ENCODE measurements around the gene MRPL49.

The MRPL49 gene

DNA sequence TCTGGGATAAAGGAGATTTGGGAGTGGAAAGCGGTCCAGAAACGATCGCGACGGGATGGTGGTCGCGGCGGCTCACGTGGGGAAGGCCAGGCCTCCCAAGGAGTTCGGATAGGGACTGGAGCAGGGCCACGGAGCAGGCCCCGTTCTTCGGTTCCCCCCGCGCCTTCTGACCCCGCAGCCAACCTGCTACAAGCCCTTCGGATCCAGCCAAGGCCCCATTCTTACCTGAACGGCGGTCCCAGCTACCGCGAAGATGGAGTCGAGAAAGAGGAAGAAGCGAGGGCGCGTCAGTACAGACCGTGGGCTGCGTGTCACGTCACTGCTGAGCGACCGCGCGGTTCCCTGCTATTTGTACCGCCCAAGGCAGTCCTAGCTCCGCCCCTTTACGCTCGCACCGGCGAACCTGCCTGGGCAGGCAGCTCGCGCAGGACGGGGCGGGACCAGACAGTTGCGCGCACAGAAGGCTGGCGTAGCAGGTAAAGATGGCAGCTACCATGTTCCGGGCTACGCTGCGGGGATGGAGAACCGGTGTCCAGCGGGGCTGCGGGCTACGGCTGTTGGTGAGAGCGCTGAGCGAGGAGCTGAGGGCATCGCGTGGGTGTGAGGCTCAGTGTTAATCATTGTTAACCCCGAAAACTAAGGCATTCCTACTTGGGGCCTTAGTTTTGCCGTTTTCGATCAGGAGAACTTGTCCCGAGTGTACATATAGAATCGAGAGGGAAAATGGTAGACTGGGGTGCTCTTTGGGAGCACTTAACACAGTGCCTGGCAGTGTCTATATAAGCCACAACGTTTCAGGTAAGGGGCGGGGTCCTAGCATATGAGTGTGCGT is at the start of gene MRPL49, which contains the start of gene FAU:
Gene MRPL49, plus strand, starts transcription at position 457 of the 832 bp plus-strand sequence. Its CDS starts 26 bp downstream, at position 483.
Gene FAU, minus strand, starts transcription at position 270 of the 832 bp plus-strand sequence. CDS start 321 bp downstream, outside the sequence.
- DNase-seq (ENCODE audit: low read depth in 3 of 3), result peak; percentile 92 to 98 (median 97)

DNA sequence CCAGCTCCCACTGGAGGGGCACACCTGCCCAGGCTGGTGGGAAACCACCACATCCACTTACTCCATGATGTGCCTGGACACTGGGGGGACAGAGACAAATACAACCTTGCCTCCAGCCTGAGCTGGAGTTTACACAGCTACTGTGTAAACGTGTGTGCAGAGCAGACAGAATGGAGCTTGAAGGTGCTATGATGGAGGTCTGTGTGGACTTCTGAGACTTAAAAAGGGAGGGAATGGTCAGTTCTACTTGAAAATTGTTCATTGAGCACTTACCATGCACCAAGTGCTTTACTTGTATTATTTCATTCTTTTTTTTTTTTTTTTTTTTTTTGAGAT is 49.5 kb upstream of the MRPL49 start:
- no peak for DNase-seq (ENCODE audit: low read depth in 3 of 3)

DNA sequence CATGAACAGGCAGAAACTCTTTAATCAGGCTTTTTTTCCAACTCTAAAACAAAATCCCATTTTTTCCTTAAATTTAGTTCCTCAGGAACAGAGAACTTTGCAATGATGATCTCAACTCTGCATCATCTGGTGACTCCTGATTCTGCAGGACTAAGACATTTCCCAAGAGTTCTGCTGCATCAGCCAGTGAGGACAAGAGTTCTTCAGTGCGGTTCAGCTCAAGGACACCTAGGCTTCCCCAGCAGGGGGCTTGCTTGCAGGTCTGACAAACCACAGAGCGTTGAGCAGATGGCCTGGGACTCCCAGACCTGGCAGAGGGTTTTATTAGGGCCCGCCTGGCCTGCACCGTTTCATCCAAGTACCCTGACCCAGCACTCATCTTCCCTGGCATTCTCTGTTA is 44.7 kb upstream of the MRPL49 start:
- DNase-seq (ENCODE audit: low read depth in 3 of 3), result no peak

DNA sequence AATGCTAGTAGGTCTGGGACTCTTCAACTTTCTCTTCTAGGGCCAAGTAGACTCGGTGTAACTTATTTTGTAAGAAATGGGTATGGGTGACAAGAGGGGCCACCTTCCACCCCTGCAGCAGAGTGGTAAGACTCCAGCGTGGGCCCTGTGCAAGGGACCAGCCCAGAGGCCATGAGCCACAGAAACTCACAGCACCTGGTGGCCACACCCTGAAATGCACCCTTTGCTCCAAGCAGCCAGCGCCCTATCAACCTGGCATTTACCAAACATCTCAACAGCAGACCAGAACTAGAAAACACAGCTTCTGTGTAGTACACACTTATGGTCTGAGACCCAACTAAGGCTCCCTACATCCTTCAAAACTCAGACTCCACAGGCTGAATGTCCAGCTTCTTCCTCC is 44.0 kb upstream of the MRPL49 start:
- peak; percentile 42 to 56 (median 52) for DNase-seq (ENCODE audit: low read depth in 3 of 3)

DNA sequence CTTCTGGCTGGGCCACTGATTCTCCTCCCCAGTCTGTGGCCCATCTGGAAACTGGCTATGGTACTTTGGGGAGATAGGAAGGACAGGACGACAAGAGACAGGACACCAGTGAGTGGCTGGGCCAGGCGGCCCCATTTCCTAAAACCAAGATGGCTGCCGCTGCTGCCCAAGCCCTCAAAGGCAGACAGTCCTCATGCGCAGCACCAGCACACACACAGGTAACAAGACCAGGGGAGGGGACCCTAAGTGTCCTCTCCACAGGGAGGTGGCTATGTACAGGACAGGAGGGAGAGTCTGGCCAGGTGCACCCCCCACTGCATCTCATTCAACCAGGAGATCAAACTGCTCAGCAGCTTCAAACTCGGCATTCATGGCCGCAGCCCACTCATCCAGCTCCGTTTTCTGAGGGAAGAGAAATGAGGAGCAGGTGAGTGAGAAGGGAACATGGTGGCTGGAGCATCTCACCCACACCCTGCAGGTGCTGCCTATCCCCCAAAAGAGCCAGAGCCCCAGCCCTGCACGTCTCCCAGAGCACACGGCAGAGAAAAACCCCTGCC is 43.3 kb upstream of the MRPL49 start:
- DNase-seq (ENCODE audit: low read depth in 3 of 3), result no peak

DNA sequence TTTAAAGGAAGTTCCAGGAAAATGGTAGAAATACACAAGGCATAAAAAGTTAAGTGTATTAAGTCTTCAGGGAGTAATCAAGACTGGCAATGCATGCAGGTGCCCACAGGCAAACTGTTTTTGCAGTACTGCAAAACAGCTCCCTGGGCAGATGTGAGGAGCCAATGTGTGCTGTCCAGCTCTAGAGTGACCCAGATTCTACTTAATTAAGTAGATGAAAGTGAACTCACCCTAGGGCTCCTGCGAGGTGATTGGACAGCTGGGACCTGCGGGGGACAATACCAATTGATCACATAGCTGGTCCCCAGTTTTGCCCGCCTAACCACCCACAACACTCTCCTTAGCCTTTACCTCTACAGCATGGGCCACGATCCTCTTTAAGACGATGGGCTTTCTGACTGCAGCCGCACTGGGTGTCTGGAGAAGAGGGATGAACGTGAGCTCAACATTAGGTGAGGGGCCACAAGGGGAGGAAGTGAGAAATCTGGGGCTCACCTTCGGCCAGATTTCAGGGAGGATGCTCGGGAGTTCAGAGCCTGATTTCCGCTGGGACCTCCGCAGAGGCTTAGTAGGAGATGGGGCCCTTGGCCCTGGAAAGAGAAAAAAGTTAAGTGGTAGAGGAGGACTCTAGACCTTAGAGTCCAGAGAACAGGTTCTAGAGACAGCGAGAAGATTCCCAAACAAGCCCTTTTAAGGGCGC is 38.8 kb upstream of the MRPL49 start:
- no peak for DNase-seq (ENCODE audit: low read depth in 3 of 3)

DNA sequence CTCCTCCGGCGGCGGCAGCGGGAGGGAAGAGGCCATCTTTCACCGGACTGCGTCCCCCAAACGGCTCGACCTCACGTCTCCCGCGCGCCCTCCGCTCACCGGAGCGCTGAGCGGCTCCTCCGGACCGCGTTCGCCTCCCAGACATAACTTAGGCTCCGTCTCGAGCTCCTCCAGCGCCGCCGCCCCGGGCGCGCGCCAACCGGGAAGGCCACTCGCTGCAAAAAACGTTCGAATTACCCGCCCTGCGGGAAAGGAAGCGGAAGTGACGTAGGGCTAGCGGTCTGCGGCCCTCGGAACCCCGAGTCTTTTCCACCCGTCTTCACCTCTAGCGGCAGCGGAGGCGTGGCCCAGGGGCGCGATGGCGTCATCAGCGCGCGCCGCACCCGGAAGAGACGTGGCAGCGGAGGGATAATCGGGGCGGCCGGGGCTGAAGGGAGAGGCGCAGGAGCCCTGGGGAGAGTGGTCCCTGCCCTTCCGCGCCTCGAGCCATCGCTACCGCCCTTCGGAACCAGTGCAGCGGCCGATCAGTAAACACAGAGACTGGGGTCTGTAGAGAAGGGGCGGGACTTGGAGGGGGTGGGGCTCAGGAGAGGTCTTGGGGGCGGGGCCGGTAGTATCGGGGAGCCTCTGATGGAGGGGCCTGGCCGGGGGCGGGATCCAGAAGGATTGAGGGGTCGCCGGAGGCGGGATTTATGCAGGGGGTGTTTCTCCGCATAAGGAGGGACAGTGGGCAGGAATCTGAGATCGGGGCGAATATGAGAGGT is 38.1 kb upstream of the MRPL49 start, which contains the start of the genes CDCA5 and ZFPL1:
Gene CDCA5, minus strand, starts transcription at position 207 of the 764 bp plus-strand sequence. Its CDS starts 62 bp downstream, at position 145.
Gene ZFPL1, plus strand, starts transcription at position 389 of the 764 bp plus-strand sequence. CDS start 477 bp downstream, outside the sequence.
- peak; percentile 89 to 91 (median 91) for DNase-seq (ENCODE audit: low read depth in 3 of 3)

DNA sequence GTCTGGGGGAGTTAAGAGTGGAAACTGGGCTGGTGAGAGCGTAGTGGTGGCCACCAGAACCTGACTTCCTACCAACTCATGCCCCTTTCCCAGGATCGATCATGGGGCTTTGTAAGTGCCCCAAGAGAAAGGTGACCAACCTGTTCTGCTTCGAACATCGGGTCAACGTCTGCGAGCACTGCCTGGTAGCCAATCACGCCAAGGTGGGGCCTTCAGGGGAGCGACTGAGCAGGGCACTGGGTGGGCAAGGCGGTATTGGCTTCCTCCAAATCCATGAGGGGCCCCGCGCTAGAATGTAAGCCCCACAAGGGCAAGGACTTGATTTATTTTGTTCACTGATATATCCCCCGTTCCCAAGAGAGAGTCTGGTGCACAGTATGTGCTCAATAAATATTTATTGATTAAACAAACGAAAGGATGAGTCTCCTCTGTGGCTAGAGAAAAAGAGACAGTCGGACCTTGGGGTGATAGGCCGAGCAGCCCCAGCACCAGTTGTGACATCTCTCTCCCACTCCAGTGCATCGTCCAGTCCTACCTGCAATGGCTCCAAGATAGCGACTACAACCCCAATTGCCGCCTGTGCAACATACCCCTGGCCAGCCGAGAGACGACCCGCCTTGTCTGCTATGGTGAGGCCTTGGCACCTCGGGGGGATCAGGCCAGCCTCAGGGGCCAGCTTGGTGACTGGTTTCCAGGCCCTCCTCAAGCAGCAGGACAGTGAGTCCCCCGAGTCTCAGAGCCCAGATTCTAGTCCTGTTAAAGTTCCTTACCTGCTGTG is 37.3 kb upstream of the MRPL49 start:
- DNase-seq (ENCODE audit: low read depth in 3 of 3), result no peak

DNA sequence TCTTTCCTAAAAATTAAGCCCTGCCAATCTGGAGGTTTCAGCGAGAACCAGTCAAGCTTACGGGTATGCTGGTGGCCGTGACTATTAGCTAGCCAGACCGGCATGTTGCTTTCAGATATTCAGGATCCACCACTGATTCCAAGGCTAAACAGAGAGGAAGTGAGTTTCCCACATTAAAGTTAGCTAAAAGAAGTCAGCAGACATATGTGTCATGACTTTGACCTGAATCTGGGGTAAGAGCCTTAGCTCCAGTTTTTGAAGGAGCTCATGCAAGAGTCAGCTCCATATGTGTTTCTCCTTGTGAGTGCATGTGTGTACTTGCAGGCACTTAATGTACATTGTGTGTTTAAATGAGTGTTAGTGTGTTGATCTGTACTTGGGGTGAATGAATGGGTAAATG is 36.7 kb upstream of the MRPL49 start:
- DNase-seq (ENCODE audit: low read depth in 3 of 3), result no peak

DNA sequence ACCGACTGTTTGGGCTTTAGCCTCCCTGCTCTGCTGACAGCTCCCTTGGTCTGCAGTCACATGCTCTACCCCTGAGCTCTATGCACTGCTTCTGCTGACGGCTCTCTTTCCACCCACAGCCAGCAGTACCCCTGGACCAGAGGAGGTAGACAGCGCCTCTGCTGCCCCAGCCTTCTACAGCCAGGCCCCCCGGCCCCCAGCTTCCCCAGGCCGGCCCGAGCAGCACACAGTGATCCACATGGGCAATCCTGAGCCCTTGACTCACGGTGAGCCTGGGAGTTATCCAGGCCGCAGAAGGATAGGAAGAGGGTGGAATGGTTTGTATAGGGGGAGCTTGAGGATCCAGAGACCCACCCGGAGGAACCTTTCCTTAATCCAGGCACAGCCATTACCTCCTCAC is 35.3 kb upstream of the MRPL49 start:
- no peak for DNase-seq (ENCODE audit: low read depth in 3 of 3)

DNA sequence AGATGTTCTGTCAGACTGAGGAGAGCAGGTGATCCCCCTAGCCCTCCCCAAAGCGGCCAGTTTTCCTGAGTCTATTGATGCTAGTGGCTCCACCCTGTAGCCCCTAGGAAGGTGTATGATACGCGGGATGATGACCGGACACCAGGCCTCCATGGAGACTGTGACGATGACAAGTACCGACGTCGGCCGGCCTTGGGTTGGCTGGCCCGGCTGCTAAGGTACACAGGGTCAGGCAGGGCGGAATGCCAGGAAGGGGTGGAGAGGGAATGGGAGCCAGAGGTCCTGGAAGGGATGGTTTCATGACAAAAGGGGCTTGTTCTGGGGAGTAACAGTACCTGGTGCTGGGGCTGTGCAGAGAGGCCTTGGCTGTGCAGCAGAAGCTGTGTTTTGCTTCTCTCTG is 34.9 kb upstream of the MRPL49 start:
- no peak for DNase-seq (ENCODE audit: low read depth in 3 of 3)

DNA sequence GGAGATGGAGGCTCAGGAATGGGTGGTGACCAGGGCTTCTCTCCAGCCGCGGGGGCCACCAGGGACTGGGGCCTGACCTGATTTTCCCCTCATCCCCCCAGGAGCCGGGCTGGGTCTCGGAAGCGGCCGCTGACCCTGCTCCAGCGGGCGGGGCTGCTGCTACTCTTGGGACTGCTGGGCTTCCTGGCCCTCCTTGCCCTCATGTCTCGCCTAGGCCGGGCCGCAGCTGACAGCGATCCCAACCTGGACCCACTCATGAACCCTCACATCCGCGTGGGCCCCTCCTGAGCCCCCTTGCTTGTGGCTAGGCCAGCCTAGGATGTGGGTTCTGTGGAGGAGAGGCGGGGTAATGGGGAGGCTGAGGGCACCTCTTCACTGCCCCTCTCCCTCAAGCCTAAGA is 34.3 kb upstream of the MRPL49 start:
- DNase-seq (ENCODE audit: low read depth in 3 of 3), result no peak

DNA sequence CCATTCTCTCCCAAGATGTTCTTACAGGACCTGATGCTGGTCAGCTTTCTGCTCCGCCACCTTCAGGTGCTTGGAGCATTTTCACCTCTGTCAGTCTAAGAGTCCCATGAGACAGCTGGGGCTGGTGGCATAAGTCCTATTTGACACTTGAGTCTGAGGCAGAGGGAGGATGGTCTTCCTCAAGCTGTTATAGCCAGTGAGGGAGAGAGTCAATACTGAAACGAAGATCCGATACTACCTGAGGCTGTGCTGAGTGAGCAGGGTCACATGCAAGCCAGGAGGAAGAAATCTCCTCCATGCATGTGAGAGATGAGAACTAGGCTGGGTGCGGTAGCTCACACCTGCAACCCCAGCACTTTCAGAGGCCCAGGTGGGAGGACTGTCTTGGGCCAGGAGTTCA is 32.5 kb upstream of the MRPL49 start:
- DNase-seq (ENCODE audit: low read depth in 3 of 3), result no peak

DNA sequence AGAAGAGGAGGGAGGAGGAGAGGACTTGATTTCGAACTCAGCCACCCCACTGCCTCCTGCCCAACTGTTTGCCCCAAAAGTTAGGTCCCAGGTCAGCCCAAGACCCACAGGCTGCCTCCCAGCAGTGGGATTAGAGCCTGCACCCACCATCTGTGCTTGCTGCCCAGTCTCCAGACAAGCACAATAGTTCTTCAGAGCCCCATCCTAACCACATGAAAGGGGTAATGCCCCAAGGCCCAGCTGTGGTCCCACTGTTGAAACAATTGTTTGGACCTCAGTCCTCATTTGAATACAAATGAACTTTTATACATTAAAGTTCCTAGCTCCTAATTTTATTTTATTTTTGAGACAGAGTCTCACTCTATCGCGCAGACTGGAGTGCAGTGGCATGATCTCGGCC is 31.5 kb upstream of the MRPL49 start:
- DNase-seq (ENCODE audit: low read depth in 3 of 3), result no peak

DNA sequence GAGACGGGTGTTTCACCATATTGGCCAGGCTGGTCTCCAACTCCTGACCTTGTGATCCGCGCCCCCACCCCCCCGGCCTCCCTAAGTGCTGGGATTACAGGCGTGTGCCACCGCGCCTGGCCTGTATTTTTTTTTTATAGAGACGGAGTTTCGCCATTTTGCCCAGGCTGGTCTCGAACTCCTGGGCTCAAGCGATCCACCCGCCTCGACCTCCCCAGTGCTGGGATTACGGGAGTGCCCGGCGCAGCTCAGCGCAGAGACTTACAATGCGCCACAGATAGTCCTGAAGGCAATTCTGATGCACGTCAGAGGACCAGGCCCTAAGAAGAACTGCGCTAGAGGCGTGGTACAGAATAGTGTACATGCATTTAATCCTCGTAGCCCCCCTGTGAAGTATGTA is 26.7 kb upstream of the MRPL49 start:
- DNase-seq (ENCODE audit: low read depth in 3 of 3), result no peak

DNA sequence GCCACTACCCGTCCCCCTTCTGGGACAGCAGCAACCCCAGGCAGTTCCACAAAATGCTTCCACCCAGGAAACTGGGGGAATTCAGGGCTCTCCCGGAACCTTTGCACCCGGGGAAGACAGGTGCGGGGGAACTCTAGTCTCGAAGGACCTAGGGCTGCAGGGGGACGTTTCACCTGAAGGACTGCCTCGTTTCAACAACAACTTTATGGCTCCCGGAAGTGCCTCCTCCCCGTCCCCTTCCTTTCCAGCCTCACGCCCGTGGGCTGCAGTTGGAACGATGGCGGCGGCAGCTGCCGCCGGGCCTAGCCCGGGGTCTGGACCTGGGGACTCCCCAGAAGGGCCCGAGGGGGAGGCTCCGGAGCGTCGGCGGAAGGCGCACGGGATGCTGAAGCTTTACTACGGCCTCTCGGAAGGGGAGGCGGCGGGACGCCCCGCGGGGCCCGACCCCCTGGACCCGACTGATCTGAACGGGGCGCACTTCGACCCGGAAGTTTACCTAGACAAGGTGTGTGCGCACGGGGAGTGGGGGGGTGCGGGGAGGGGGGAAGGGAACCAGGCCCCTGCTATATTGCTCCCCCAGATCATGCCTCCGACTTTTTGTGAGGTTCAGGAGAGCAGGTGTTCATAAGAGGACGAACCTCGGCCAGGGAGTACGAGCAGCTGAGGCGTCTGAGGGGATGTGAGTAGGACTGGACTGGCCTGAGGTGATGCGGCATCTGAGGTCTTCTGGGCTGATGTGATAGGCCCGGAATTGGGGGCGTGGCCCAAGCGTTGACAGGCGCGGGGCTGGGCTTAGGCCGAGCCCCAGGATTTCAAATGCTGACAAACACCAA is 25.9 kb upstream of the MRPL49 start, which contains the start of gene VPS51:
Gene VPS51, plus strand, starts transcription at position 241 of the 833 bp plus-strand sequence. Its CDS starts 37 bp downstream, at position 278.
- peak; percentile 67 to 75 (median 68) for DNase-seq (ENCODE audit: low read depth in 3 of 3)

DNA sequence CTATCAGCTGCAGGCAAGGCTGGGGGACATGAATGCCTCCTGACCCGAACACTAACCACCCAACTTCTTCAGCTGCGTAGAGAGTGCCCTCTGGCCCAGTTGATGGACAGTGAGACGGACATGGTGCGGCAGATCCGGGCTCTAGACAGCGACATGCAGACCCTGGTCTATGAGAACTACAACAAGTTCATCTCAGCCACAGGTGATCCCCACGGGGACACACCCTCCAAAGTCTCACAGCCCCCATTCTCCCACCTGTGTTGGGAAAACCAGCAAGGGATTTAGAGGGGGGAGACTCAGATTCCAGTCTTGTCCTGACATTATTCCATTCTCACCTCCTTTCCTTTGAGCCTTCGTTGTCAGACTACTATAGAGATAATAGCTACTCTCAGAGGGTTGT is 25.2 kb upstream of the MRPL49 start:
- DNase-seq (ENCODE audit: low read depth in 3 of 3), result no peak

DNA sequence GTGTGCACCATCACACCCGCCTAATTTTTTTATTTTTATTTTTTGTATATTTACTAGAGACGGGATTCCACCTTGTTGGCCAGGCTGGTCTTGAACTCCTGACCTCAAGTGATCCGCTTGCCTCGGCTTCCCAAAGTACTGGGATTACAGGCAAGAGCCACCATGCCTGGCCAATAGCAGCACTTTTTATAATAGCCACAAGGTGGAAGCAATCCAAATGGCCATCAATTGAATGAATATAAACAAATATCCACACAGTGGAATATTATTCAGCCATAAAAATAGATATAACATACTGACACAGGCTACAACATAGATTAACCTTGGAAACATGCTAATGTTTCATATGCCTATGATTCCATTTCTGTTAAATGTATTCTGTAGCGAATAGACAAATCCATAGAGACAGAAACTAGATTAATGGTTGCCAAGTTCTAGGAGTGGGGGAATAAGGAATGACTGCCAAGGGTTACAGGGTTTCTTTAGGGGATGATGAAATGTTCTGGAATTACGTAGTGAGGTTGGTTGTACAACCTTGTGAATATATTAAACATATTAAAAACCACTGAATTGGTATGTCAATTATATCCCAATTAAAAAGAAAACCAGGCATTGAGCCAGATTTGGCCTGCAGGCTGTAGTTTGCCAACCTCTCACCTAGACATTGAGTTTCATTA is 21.3 kb upstream of the MRPL49 start:
- DNase-seq (ENCODE audit: low read depth in 3 of 3), result no peak

All from stimulated activated CD4-positive, alpha-beta T cell treated with anti-CD3 and anti-CD28 coated beads, TNF-alpha, amount 100 ng/mL, for 4 hours (primary cell).